ENCODE measurements around the gene IQCM.

The IQCM gene

GRCh38 chr4:149766135-149766534 is 49.5 kb downstream of the IQCM start:
- no peak for DNase-seq

- DNase-seq = peak; percentile 91
Observed at GRCh38 chr4:149765630-149766029, 50.0 kb downstream of the IQCM start.

GRCh38 chr4:149755969-149756368 is 59.7 kb downstream of the IQCM start:
- DNase-seq = no peak

- DNase-seq = peak; percentile 76
Observed at GRCh38 chr4:149754526-149754925, 61.1 kb downstream of the IQCM start.

DNA sequence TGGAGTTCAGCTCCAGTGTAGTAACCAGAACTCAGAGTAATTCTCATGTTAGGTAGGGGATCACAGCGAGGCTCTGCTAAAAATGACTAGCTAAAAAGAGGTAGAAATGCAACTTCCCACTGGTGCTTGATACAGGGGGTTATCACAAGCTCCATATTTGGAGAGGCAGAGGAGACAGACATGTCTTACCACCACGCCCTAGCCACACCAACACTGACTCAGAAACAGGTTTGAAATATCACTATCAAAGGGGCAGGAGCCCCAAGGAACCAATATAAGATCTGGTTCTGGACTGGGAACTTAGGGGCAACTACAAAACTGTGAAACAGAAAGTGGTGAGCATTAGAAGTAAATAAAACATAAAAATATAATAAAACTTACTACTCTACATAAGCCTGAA is 62.9 kb downstream of the IQCM start:
- no peak for DNase-seq

DNA sequence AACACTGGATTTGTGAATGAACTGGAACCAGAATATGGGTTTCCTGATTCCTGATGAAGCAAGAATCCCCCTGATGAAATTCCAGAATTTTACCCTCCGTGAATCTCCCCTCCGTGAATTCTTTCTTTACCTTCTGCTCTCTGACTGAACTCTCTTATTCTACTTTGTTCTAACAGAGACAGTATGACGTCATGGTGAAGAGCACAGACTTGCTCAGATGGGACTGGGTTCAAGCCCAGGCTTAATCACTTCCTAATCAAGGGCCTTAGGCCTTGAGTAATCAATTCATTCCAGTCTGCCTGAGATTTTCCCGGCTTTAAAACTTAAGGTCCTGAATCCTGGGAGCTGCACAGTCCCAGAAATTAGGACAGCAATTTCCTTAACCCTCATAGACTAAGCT is 64.5 kb downstream of the IQCM start:
- no peak for DNase-seq

DNA sequence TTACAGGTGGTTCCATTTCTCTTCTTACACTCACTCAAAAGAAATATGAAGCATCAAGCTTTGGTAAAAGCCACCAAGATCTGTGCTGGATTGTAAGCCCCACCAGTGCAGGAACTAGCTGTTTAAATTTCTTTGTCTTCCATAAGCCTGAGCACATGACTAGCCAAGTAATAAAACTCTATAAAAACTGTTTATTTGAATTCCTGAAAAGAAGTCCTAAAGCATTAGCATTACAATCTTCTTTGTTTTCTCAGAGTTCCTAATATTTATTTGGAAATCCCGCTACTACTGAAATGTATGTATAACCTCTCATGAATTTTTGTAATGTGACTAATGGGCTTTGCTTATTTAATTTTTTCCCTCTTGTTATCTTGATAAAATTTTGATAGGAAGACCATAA is 65.9 kb downstream of the IQCM start:
- no peak for DNase-seq

GRCh38 chr4:149747646-149748045 is 68.0 kb downstream of the IQCM start:
- no peak for DNase-seq

- DNase-seq = no peak
Observed at GRCh38 chr4:149746276-149746675, 69.4 kb downstream of the IQCM start.

DNA sequence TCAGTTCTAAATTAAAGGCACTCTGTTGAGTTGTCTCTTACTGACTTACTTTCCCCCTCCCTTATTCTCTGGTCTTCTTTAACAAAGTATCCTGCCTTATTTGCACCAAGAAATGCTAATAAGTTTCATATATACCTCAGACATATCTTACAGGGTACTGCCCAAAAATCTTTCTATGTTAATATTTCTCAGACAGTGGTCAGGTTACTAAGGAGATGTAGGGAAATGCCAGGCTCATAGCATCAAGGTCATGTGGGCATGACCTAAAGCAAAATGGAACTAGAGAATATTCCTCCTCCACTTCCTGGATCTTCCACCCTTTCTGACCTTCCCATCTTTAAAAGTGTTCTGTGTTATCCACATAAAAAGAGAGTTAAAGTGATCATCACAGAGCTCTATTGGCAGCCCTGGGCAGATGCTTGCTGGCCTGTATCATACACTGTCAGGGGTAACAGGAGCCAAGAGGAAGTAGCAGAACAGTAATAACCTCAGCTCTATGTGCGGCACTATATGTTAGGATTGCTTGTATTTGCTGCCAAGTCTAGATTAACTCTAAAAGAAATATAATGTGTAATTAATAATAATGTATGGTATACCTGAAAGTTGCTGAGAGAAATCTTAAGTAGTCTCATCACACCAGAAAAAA is 74.3 kb downstream of the IQCM start:
- DNase-seq = no peak

DNA sequence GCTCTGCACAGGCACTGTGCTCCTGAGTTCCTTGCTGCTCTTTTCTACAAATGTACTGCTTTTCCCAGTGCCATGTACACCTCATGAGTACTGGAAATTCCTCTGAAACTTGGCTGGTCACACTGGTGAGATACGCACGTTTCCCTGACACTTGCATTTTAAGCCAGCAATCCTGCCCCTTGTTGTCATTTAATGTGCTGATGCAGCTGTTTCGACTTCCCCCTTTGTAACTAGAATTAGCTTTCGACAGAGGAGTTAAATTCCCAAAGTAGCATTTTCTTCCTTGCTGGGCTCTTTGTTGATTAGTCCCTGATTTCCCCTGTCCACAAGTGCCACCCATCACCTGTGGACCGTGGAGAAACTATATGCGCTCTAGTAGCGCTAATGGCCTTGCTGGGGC is 77.5 kb downstream of the IQCM start:
- DNase-seq = no peak

DNA sequence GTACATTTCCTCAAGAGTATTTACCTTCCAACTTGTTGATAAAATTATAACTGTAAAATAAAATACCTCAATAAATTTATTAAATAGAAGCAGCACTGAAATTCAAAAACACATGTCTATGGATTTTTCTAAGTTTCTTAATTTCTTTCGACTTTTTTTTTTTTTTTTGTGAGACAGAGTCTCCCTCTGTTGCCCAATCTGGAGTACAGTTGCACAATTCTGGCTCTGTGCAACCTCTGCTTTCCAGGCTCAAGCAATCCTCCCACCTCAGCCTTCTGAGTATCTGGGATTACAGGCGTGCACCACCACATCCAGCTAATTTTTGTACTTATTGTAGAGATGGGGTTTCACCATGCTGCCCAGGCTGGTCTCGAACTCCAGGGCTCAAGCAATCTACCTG is 79.8 kb downstream of the IQCM start:
- no peak for DNase-seq

GRCh38 chr4:149728444-149728843 is 87.2 kb downstream of the IQCM start:
- no peak for DNase-seq

DNA sequence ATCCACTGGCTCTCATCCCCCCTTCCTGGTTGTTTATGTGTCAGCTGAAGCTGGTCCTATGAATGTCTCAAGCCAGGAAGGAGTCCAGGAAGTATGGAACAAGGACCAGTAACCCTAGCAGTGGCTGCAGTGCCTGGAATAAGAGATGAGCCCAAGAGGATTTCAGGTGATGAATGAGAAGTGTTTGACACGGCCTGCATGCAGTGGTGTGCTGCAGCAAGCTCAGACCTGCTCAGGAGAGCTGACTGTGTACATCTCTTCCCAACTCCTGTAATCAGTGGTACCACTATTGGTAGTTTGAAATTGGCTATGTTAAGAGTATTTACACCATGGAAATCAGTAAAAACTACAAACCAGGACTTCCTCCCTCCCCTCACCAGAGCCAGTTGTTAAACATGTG is 88.0 kb downstream of the IQCM start:
- no peak for DNase-seq

DNA sequence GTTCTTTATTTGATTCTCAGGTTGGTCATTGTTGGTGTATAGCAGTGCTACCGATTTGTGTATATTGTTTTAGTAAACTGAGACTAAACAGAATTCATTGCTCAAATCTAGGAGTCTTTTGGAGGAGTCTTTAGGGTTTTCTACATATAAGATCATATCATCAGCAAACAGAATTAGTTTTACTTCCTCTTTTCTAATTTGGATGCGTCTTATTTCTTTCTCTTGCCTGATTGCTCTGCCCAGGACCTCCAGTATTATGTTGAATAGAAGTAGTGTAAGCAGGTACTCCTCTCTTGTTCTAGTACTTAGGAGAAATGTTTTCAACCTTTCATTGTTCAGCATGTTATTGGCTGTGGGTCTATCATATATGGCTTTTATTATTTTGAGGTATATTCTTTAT is 92.6 kb downstream of the IQCM start:
- DNase-seq = no peak

- DNase-seq = no peak
Observed at GRCh38 chr4:149719806-149720205, 95.8 kb downstream of the IQCM start.

GRCh38 chr4:149719357-149719756 is 96.3 kb downstream of the IQCM start:
- no peak for DNase-seq

DNA sequence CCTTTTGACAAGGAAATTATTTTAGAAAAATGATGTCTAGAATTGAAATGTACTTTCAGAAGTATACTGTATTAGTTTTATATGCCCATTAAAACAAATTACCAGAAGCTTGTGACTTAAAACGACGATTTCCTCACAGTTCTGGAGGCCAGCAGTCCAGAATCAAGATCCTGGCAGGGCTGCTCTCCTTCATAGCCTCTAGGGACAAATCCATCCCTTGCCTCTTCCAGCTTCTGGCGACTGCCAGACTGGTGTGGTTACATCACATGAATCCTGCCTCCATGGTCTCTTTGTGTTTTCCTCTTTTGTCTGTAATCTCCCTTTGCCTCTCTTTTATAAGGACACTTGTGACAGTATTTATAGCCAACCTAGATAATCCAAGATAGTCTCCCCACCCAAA is 97.1 kb downstream of the IQCM start:
- DNase-seq = no peak

GRCh38 chr4:149716728-149717127 is 98.9 kb downstream of the IQCM start:
- DNase-seq = no peak

DNA sequence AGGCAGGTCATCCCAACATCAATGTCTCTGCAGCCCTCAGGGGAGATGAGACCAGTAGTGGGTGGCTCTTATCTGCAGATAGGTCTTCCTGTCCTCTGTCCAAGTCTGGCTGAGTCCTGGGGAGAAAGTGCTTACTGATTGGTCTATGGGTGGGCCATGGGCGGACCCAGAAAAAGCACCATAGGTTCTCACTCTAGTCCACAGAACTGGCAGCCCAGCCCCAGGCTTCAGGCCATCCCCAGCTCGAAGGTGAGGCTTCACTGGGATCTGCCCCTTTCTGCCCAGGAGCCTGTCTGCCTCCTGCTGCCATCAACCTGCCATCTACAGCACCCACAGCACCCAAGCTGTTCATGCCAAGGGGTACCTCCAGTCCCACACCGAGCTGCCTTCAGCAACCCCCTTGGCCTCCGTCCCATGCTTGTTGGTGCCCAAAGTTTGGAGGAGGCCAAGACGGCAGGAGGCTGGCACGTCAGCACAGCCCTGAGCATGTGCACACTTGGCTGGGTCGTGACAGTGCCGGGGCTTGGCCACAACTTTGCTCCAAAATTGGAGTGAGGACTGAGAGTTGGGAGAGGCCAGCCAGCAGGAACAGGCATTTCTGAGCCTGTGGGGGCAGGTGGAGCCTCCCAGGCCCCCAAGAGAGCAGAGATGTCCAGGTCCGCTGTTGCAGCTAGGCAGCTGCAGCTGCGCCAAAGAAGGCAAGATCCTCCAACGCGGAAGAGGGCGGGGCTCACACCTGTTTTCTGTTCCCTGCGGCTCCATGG is 99.6 kb downstream of the IQCM start:
- DNase-seq = no peak

GRCh38 chr4:149713031-149713430 is 102.6 kb downstream of the IQCM start:
- DNase-seq = no peak

DNA sequence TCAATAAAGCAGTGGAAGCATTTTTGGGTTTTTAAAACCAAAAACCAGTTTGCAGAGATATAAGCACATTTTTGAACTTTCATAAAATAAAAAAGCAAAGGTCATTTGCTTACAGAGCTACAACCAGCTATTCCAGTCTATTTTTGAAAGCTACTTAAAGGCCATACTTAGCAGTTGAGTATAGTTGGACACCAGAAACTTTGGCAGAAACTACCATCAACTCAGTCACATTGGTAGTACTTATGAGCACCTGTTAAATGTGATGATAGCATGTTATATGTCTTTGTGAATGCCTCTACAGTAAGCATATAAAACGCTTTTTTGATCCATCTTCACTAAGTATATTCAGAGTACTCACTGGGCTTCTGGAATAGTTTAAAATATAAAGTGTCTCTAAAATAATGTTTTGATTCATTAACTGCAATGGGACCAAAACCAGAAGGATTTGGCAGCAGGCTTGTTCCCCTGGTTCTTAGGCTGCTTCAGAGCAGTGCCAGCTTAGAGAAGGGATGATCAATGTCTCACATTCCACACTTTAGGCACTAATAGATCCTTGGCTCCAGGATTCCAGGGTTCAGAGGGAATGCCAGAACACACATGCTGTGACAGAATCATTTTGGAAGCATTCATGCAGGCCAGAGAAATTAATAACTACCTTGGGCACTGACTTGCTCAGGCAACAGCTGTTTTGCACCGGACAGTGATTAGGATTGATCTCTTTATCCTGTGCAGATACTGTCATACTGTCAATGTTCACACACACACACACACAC is 103.9 kb downstream of the IQCM start:
- DNase-seq = no peak

DNA sequence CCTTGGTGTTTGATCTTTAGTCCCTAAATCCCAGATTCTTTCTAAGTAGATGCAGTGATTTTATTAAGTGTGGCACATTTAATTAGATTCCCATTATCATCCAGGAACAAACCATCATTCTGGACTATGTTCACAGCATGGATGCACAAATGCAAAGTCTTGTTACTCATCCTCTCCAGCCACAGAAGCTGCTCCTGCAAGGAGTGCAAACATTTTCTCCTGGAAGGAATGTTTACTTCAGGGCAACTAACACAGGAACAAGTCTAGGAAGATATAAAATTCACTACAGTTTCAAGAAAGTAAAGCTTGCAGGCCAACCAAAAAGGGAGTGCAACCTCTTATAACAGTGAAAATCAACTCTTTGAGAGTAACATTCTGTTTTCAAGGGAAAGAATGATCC is 106.0 kb downstream of the IQCM start:
- DNase-seq = peak; percentile 9
